ENCODE data around the gene NDUFB8. TPM values are rescaled to one million over a fixed set of nuclear protein-coding genes. Genes with fewer than 3 reads are reported as not detected.

Gene NDUFB8
- polyA plus RNA-seq, 1 experiment: 204 TPM

DNA sequence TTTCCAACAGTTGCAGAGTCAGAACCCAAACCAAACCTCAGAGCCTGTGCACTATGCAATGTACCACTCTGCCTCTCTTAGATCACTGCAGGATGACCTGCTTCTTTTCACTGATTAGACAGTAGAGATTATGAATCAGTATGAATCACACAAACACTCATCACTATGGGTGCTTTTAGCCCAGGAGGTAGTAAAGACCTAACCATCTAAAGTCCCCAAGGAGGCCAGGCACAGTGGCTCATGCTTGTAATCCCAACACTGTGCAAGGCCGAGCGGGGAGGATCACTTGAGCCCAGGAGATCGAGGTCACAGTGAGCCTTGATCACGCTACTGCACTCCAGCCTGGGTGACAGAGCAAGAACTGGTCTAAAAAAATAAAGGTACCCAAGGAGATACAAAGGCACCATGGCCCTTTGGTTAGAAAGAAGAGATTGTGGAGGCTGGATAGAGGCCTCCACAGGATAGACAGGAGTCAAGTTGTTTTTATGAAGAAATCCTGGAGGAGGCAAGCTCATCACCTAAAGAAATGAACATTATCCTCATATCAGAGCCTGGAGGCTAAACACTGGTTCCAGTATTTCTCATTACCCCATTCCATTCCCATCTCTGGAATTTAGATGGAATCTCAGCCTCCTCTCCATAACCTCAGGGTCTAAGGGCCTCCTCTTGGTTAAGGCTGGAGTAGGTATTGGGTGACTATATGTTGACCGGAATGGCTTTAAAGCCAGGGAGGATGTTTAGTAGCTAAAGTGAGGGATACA, 22.9 kb downstream of the NDUFB8 start:
- no peaks in the 10 kb centered on the region for H3K27me3 ChIP-seq (ENCODE audit: control insufficient read depth, insufficient read depth, low read length)
- TF ChIP-seq, protein P1, sequence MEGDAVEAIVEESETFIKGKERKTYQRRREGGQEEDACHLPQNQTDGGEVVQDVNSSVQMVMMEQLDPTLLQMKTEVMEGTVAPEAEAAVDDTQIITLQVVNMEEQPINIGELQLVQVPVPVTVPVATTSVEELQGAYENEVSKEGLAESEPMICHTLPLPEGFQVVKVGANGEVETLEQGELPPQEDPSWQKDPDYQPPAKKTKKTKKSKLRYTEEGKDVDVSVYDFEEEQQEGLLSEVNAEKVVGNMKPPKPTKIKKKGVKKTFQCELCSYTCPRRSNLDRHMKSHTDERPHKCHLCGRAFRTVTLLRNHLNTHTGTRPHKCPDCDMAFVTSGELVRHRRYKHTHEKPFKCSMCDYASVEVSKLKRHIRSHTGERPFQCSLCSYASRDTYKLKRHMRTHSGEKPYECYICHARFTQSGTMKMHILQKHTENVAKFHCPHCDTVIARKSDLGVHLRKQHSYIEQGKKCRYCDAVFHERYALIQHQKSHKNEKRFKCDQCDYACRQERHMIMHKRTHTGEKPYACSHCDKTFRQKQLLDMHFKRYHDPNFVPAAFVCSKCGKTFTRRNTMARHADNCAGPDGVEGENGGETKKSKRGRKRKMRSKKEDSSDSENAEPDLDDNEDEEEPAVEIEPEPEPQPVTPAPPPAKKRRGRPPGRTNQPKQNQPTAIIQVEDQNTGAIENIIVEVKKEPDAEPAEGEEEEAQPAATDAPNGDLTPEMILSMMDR (IDR thresholded peaks at IDR 0.05; ENCODE audit: low read depth, low read length): no peak
- H3K9me3 ChIP-seq (ENCODE audit: control insufficient read depth, insufficient read depth, low read length): no peaks in the 10 kb centered on the region
- no peak overlapping the region for H3K4me3 ChIP-seq (ENCODE audit: low read depth, low read length)
- ChIA-PET POLR2A (no interaction called here), CTCF (interaction anchor here (1.1 to 6.4 kb wide), 7 partner anchors 12 to 372 kb away, joined by 4 to 93 read pairs (median 30); partner anchors contain the start of gene SEC31B)
- H3K27ac ChIP-seq (ENCODE audit: low read depth, low read length): no peak overlapping the region
- DNase-seq (ENCODE audit: low read depth, low spot score): no peak

DNA sequence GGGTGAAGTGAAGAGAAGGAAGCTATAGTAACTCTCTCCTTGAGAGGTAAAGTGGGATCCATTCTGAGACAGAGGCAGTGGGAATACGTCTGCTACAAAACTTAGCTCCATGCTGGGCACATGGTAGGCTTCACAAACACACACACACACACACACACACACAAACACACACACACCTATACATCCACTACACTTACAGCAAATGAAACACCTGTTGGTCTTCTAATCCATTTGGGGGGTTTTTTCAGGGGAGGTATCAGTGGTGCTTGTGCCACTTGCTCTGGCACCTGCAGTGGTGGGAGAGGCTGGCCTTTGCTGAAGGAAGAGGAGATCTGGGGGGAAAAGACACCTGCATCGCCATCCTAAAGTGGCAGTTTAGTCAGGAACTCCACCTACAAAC, 24.5 kb downstream of the NDUFB8 start:
- no peaks in the 10 kb centered on the region for H3K9me3 ChIP-seq (ENCODE audit: control insufficient read depth, insufficient read depth, low read length)
- CTCF ChIA-PET: interaction anchor here (1.7 to 3.1 kb wide), 4 partner anchors 12 to 71 kb away, joined by 4 to 20 read pairs (median 8); partner anchors contain the start of gene SEC31B
- POLR2A ChIA-PET: no interaction called here

DNA sequence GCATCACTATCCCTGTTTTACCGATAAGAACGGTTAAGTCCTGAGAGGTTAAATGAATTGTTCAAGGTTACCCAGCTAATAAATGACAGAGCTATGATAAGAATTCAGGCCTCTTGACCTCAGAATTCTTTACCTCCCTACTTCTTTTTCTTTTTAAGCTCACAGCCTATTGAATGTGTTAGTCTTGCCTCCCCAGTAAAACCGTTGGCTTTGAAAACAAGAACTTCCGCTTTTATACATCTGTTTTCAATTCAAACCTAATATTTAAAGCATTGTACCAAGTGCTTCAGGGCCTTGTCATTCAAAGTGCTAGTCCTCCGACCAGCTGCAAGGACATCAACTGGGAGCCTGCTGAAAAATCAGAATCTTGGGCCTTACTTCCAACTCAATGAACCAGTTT, 25.6 kb downstream of the NDUFB8 start:
- TF ChIP-seq, protein P1 (IDR thresholded peaks at IDR 0.05; ENCODE audit: low read depth, low read length): no peak
- no peak overlapping the region for H3K4me3 ChIP-seq (ENCODE audit: low read depth, low read length)
- CTCF ChIA-PET: interaction anchor here (1.6 to 3.1 kb wide), 4 partner anchors 10 to 70 kb away, joined by 3 to 20 read pairs (median 8); partner anchors contain the start of gene SEC31B
- DNase-seq (ENCODE audit: low read depth, low spot score): no peak
- no peaks in the 10 kb centered on the region for H3K27me3 ChIP-seq (ENCODE audit: control insufficient read depth, insufficient read depth, low read length)
- POLR2A ChIA-PET: no interaction called here
- no peak overlapping the region for H3K27ac ChIP-seq (ENCODE audit: low read depth, low read length)
- H3K9me3 ChIP-seq (ENCODE audit: control insufficient read depth, insufficient read depth, low read length): no peaks in the 10 kb centered on the region

More for the DNA sequence above, 24.5 kb downstream of the NDUFB8 start:
- DNase-seq (ENCODE audit: low read depth, low spot score): no peak
- H3K27ac ChIP-seq (ENCODE audit: low read depth, low read length): no peak overlapping the region
- TF ChIP-seq, protein P1 (IDR thresholded peaks at IDR 0.05; ENCODE audit: low read depth, low read length): no peak
- no peaks in the 10 kb centered on the region for H3K27me3 ChIP-seq (ENCODE audit: control insufficient read depth, insufficient read depth, low read length)
- no peak overlapping the region for H3K4me3 ChIP-seq (ENCODE audit: low read depth, low read length)

DNA sequence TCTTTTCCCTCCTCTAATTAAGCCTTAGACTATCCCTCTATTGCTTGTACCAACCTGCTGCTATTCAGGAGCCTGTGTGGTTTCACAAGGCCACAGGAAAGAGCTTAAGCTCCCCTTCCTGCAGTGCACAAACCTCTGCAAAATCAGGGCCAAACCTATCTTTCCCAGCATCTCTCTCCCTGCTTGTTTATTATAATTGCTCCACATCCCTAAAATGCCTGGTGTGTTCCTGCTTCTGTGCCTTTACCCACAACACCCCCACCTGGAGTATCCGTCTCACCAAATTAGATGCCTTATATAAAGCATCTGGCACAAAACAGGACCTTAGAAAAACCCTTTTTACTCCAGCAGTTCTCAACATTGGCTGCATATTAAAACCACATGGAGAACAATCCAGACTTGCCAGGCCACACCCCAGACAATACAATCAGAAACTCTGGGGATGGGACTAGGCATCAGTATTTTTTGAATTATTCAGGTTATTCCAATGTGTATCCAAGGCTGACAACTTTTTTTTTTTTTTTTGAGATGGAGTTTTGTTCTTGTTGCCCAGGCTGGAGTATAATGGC, 26.7 kb downstream of the NDUFB8 start:
- H3K27me3 ChIP-seq (ENCODE audit: control insufficient read depth, insufficient read depth, low read length): no peaks in the 10 kb centered on the region
- no peak for DNase-seq (ENCODE audit: low read depth, low spot score)
- TF ChIP-seq, protein P1 (IDR thresholded peaks at IDR 0.05; ENCODE audit: low read depth, low read length): no peak
- ChIA-PET CTCF (interaction anchor here (1.6 to 2.4 kb wide), 2 partner anchors 11 to 69 kb away, joined by 3 to 12 read pairs; no protein-coding TSS in a partner anchor), POLR2A (no interaction called here)
- no peak overlapping the region for H3K4me3 ChIP-seq (ENCODE audit: low read depth, low read length)
- no peaks in the 10 kb centered on the region for H3K9me3 ChIP-seq (ENCODE audit: control insufficient read depth, insufficient read depth, low read length)
- H3K27ac ChIP-seq (ENCODE audit: low read depth, low read length): no peak overlapping the region

DNA sequence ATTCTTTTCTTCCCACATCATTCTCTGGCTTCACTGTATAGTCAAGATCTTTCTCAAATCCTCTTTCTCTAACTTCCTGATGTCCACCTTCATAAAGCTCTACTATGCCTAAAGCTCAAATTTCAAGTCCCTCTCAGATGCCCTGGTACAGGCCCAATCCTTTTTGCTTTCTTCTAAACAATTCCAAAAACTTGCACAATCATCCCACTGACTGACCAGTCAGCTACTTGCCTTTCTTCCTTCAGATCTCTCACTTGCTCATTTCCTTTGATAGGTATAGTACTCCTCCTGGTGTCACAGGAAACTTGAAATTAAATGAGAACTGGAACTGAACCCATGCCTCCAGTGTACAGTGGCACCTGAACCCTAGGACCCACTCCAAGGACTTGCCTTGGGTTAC, 28.2 kb downstream of the NDUFB8 start:
- no peak overlapping the region for H3K4me3 ChIP-seq (ENCODE audit: low read depth, low read length)
- ChIA-PET CTCF (interaction anchor here (1.3 to 2.7 kb wide), 2 partner anchors 19 to 67 kb away, joined by 6 to 17 read pairs; no protein-coding TSS in a partner anchor), POLR2A (no interaction called here)
- peak; percentile 11 for DNase-seq (ENCODE audit: low read depth, low spot score)
- H3K27me3 ChIP-seq (ENCODE audit: control insufficient read depth, insufficient read depth, low read length): no peaks in the 10 kb centered on the region
- no peak overlapping the region for H3K27ac ChIP-seq (ENCODE audit: low read depth, low read length)
- no peaks in the 10 kb centered on the region for H3K9me3 ChIP-seq (ENCODE audit: control insufficient read depth, insufficient read depth, low read length)
- TF ChIP-seq, protein P1 (IDR thresholded peaks at IDR 0.05; ENCODE audit: low read depth, low read length): no peak
